ENCODE results near the gene SOS2. TPM values are rescaled to one million over a fixed set of nuclear protein-coding genes. Genes with fewer than 3 reads are reported as not detected.
"Not testable (repeated sequence)": the region's sequence is repeated elsewhere in the genome, so short reads cannot be mapped to it uniquely, and the experiment has no call there.

Gene SOS2
- total RNA-seq, 1 donor from 2014 or later = 34.8 TPM

GRCh38 chr14:50230401-50230700, 1.0 kb downstream of the SOS2 start:
- DNase-seq (ENCODE audit: low spot score) = no peak
- intact Hi-C loops (cut with DNase I) = loop anchor here (2.0 to 5.0 kb wide), 2 partner anchors 82 to 114 kb away; partner anchors contain the start of genes DMAC2L, L2HGDH and VCPKMT

DNA sequence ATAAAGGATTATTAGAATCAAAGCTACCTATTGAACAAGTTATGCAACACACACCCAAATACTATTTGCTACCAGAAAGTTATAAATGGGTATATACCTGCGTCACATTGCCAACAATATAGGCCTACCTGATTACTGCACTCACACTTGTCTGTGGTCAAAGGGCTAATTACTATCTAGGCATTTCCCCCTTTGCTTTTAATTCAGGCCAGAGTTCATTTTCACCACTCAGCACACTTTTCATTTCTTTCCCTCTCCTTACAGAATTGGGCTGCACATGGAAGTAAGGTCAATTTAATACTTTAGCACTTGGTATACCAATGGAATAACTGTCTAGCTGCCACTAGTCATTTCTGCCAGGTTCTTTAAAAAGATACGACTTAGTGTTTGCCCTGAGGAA, 1.7 kb downstream of the SOS2 start:
- intact Hi-C loops (cut with DNase I) = loop anchor here (2.0 to 5.0 kb wide), 2 partner anchors 83 to 113 kb away; partner anchors contain the start of genes DMAC2L, L2HGDH and VCPKMT
- no peak for DNase-seq (ENCODE audit: low spot score)

DNA sequence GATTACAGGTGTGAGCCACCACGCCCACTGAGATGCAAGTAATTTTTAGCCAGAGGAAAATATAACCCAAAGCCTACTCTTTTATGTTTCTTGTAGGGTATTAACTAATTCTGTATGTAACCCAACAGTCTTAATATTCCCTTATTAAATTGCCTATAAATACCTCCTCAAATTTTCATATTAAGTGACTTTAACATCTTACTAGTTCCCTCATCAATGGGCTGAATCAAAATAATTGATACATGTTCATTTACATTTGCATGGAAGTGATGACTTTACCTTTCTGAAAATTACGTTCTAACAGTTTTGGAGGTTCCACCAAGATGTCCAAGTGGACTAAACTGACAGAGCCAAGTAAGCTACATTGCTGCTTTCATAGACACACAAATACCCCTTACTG, 3.1 kb downstream of the SOS2 start:
- no peak for DNase-seq (ENCODE audit: low spot score)
- intact Hi-C loops (cut with DNase I) = no loop called here

DNA sequence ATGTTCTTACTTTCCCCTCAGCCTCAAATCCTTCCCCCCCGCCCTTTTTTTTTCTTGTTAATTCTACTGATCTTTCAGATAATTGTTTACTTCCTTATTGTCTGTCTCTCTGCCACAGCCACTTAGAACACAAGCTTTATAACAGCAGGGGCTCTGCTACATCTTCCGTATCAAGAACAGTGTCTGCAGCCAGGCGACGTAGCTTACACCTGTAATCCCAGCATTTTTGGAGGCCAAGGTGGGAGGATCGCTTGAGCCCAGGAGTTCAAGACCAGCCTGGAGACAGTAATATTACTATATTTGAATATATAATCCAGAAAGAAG, 5.4 kb downstream of the SOS2 start:
- intact Hi-C loops (cut with DNase I) = no loop called here
- DNase-seq (ENCODE audit: low spot score) = no peak

DNA sequence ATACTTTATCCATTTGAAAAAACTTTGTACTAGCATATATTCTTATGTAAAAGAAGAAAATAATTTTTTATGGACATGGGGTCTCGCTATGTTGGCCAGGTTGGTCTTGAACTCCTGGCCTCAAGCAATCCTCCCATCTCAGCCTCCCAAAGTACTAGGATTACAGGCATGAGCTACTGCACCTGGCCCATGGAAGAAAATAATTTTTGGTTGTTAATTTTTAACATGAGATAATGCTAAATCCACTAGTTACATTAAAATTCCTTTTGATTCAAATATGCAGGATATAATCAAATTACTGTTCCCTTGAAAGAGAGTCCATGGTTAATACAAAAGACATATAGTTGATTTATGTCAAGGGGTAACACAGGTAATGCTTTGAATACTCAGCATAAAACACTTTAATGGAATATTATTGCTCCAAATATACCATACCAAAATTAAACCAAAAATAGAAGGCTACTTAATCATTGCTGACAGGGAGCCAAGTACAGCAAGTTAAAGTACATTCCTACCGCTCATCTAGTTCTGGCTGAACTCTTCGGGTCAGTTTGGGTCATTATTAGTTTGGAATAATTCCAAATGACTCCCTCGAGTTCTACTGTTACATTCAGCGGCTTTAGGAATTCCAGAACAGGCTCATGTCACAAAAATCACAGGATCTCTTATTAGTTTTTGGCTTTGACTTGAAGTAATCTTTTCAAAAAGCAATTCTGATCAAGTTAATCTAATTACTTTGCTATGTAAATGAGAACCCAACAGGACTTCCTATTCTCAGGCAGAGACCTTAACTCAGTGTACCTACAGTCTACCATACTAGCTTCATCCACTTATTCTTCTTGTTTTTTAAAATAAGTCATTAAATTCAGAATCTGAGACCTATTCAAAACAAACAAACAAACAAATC, 6.1 kb downstream of the SOS2 start:
- no peak for DNase-seq (ENCODE audit: low spot score)
- intact Hi-C loops (cut with DNase I) = no loop called here

DNA sequence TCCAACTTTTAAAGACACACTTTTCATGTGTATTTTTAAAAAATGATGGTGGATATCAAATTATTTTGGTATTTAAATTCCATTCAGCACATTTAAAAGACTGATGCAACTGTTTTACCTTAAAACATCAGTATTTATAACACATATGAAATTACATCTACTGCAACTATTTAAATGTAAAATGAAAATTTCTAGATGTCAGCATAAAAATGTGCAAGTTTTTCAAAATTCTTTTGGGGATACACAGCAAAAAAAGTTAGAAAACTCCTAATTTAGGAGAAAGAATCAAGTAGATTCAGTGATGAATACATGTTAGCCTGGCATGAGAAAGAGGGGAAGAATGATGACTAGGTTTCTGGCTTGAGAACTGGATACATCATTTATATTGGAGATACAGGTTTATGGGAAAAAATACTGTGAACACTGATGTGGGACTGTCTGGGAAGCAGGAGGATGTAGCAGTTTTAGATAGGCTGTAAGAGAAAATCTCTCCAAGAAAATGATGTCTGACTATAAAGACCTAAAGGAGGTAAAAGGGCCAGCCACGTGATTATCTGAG, 9.2 kb downstream of the SOS2 start:
- intact Hi-C loops (cut with DNase I) = no loop called here
- DNase-seq (ENCODE audit: low spot score) = no peak

GRCh38 chr14:50218501-50218900, 12.9 kb downstream of the SOS2 start:
- no peak for DNase-seq (ENCODE audit: low spot score)
- intact Hi-C loops (cut with DNase I) = no loop called here

DNA sequence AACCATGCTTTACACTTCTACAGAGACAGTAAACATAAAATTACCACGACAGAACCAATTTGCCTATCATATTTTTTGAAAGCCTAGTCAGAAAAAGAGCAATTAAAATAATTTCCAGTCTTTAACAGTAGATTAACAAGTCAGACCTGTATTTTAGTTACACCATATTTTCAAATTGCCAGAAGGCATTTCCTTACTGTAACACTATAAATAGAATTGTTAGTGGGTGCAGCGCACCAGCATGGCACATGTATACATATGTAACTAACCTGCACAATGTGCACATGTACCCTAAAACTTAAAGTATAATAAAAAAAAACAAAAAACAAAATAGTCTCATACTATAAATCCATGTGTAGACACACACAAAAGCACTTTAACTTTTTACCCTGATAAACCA, 16.0 kb downstream of the SOS2 start:
- intact Hi-C loops (cut with DNase I) = no loop called here

DNA sequence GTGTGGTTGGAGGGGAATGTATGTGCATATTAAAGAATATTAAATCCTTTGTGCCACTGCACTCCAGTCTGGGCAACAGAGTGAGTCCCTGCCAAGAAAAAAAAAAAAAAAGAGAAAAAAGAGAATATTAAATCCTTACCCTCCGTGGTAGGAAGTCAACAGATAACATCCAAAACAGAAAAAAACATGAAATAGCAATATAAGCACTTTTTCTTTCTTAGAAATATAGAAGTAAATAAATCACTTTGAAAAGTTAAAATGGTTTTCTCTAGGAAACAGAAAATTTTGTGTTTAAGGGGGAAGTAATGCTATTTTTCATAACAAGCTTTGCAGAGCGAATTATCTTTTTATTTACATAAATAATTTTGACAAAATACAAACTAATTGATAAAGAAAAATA, 17.6 kb downstream of the SOS2 start:
- DNase-seq (ENCODE audit: low spot score) = no peak
- intact Hi-C loops (cut with DNase I) = no loop called here

More for the DNA sequence above, 16.0 kb downstream of the SOS2 start:
- DNase-seq (ENCODE audit: low spot score) = no peak

DNA sequence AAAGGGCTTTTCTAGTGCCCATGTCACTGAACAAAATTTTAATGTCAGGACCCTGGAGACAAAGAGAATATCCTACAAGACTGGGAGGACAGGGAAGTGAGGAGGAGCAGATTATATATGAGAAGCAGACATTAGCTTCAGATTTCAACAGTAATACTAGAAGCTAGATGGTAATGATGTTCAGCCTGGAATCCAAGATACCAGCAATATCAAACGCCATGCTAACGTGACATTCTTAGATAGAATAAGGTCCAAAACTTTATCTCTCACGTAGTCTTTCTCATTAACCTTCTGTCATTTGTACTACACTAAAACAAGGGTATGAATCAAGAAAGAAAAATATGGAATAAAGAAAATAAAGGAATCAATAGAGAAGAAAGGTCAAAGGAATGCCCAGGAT, 18.7 kb downstream of the SOS2 start:
- intact Hi-C loops (cut with DNase I) = no loop called here
- DNase-seq (ENCODE audit: low spot score) = no peak

GRCh38 chr14:50210074-50210473, 21.3 kb downstream of the SOS2 start:
- intact Hi-C loops (cut with DNase I) = no loop called here
- DNase-seq (ENCODE audit: low spot score) = no peak

DNA sequence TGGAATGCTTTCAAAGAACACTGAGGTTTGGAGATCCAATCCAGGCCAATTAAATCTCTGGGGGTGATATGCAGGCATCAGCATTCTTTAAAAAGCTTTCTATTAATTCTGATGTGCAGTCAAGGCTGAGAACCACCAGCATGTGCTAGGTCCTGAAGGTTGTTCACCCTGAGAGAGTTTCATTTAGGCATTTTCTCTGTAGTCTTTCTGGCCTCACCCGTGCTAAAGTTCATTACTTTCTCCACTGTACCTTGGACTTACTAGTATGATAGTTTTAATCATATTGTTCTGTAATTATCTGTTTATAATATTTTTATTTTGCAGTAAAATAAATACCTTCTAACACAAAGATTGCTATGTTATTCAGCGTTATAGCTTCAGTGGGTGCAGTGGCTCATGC, 32.9 kb downstream of the SOS2 start:
- intact Hi-C loops (cut with DNase I) = no loop called here
- no peak for DNase-seq (ENCODE audit: low spot score)

- no peak for DNase-seq (ENCODE audit: low spot score)
- intact Hi-C loops (cut with DNase I) = no loop called here
Measured at GRCh38 chr14:50191499-50191898, 39.9 kb downstream of the SOS2 start.

DNA sequence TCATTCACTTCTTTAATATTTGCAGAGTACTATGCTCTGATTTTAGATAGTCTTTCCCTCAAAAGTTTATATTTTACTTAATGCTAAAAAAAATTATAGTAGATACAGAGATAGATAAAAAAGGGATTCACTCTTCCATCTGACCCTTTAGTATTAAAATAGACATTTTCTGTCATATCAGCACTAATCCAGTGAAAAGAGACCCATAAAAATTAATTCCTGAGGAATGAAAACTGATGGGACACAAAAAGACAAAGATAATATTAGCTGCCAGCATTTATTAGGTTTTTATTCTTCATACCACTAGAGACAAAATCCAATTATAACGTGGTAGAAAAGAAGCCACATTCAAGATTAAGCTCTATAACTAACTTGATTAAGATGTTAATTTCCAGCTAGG, 45.3 kb downstream of the SOS2 start:
- intact Hi-C loops (cut with DNase I) = no loop called here

DNA sequence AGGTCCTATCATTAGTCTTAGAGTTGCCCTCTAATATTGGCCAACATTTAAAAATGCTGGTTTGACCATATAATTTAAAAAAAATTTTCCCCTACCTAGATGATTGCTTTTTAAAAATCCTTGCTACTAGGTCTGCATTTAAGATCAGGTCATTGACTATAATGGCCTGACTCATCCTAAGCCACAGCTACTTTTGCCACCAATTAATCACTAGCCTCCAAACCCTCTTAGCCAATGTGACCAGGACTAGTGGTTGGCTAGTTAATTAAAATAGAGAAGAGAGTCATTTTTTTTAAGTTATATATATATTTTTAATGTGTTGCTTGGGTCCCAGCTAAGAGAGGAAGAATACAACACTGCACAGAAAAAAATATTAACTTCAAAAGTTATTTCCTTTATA, 57.5 kb downstream of the SOS2 start:
- no peak for DNase-seq (ENCODE audit: low spot score)
- intact Hi-C loops (cut with DNase I) = no loop called here

More for the DNA sequence above, 45.3 kb downstream of the SOS2 start:
- DNase-seq (ENCODE audit: low spot score) = no peak

- no peak for DNase-seq (ENCODE audit: low spot score)
- intact Hi-C loops (cut with DNase I) = no loop called here
Measured at GRCh38 chr14:50171895-50172294, 59.5 kb downstream of the SOS2 start.

DNA sequence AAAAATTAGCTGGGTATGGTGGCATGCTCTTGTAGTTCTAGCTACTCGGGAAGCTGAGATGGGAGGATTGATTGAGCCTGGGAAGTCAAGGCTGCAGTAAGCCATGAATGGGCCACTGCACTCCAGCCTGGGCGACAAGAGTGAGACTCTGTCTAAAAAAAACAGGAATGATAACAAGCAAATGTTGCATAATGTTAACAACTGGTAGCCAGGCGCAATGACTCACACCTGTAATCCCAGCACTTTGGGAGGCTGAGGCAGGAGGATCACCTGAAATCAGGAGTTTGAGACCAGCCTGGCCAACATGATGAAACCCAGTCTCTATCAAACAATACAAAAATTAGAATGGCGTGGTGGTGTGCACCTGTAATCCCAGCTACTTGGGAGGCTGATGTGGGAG, 64.0 kb downstream of the SOS2 start:
- intact Hi-C loops (cut with DNase I); DNase-seq (ENCODE audit: low spot score): not testable (repeated sequence)

DNA sequence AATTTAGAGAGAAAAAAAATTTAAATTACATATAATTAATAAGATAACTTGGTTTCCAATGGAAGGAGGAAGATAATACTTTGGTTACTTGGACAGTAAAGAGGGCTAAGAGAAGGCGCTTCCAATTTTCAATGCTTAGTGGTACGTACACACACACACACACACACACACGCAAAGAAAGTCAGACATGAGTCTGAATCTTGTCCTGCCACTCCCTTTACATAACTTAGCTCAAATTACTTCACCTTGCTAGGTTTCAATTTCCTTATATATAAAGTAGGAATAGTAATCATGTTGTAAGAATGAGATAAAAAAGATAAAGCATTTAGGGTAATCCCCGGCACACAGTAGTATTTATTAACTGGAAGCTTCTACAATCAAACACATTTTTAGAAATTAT, 75.3 kb downstream of the SOS2 start:
- intact Hi-C loops (cut with DNase I) = no loop called here

DNA sequence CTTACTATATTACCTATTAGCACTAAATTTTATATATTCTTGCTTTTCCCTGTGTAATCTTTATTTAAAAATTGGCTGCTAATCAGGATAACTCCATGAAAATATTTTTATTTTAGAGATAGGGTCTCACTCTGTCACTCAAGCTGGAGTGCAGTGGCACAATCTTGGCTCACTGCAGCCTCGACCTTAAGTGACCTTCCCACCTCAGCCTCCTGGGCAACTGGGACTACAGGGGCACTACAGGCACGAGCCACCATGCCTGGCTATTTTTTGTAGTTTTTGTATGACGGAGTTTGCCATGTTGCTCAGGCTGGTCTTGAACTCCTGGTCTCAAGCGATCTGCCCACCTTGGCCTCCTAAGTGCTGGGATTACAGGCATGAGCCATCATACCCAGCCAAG, 82.6 kb downstream of the SOS2 start:
- DNase-seq (ENCODE audit: low spot score) = no peak
- intact Hi-C loops (cut with DNase I) = no loop called here

More for the DNA sequence above, 75.3 kb downstream of the SOS2 start:
- DNase-seq (ENCODE audit: low spot score) = no peak

DNA sequence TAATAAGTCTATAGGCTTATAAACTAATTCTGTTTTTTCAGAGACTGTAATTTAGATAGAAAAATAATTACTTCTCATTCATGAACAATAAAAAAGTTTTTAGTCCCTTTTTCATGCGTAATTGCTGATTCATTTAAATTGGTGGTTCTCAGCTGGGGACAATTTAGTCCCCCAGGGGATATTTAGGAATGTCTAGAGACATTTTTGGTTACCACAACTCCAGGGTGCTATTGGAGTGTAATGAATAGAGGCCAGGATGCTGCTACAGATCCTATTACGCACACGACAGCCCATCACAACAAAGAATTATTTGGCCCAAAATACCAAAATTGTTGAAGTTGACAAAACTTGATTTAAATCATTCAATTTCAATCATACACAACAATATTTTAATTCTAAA, 92.2 kb downstream of the SOS2 start:
- DNase-seq (ENCODE audit: low spot score) = no peak
- intact Hi-C loops (cut with DNase I) = no loop called here

GRCh38 chr14:50127802-50128201, 103.6 kb downstream of the SOS2 start:
- no peak for DNase-seq (ENCODE audit: low spot score)
- intact Hi-C loops (cut with DNase I) = no loop called here

All from cardiac septum (tissue), 1 donor.